GM21447 (cell line): Measurements from ENCODE around the gene LIN28B.
"Not testable (repeated sequence)": the region's sequence is repeated elsewhere in the genome, so short reads cannot be mapped to it uniquely, and the experiment has no call there.

Experiments used
- ATAC-seq: cut with Tn5 transposase; IDR thresholded peaks from one replicate; pipeline ENCODE4 v1.9.1; 2021; ENCODE audit not compliant: unreplicated experiment

LIN28B gene, protein sequence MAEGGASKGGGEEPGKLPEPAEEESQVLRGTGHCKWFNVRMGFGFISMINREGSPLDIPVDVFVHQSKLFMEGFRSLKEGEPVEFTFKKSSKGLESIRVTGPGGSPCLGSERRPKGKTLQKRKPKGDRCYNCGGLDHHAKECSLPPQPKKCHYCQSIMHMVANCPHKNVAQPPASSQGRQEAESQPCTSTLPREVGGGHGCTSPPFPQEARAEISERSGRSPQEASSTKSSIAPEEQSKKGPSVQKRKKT

GRCh38 chr6:104956731-104957294, at the start of gene LIN28B:
Gene LIN28B, plus strand, starts transcription at chr6:104957107. Its CDS starts 144 bp downstream, at chr6:104957251.
- ATAC-seq: no peak

DNA sequence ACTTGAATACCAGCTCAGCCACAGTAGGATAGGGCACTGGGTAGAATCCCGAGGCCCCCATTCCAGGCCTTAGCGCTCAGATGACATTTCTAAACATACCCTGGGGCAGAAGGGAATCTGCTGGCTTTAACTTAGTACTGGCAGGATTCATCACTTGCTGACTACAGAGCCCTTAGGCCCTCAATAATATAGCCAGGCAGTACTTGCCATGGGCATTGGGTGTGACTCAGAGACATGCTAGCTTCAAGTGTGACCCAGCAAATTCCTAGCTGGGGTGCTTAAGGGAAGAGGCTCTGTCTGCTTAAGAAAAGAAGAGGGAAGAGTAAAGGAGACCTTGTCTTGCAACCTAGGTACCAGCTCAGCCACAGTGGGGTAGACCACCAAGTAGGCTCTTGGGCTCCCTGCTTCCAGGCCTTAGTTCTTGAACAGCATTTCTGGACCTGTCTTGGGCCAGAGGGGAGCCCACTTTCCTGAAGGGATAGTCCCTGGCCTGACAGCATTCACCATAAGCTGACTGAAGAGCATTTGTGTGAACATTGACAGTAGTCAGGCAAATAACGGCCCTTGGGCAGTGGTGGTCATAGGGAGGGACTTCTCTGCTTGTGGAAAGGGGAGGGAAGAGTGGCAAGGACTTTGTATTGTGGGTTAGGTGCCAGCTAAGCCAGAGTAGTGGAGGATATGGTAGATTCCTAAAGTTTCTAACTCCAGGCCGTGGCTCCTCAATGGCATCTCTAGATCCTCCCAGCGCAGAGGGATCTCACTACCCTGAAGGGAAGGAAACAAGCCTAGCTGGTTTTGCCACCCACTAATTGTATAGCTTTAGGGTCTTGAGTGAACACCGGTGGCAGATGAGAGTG, 48.6 kb upstream of the LIN28B start:
- ATAC-seq: no peak

- ATAC-seq: no peak
These were observed 47.9 kb upstream of the LIN28B start for GRCh38 chr6:104908888-104909525.

DNA sequence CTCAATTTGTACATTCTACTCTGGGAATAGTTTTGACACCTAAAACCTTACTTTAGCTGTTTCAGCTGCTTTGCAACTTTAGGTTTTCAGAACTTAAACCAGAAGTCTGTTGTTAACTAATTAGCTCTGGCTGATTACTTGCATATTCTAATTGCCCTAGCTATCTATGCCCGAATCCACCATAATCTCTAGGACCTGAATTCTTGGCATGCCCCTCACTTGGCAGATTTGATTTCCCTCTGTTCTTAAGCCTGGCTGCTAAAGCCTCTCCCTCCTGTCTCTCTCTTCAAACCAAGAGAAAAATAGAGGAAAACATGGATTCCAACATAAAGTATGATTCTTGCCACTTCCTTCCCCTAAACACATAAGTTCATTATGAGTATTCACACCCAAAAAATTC, 35.0 kb upstream of the LIN28B start:
- no peak for ATAC-seq

- no peak for ATAC-seq
These were observed 28.8 kb upstream of the LIN28B start for GRCh38 chr6:104928141-104928540.

- ATAC-seq: no peak
These were observed 27.6 kb upstream of the LIN28B start for GRCh38 chr6:104929353-104929752.

- no peak for ATAC-seq
These were observed 26.0 kb upstream of the LIN28B start for GRCh38 chr6:104930939-104931338.

DNA sequence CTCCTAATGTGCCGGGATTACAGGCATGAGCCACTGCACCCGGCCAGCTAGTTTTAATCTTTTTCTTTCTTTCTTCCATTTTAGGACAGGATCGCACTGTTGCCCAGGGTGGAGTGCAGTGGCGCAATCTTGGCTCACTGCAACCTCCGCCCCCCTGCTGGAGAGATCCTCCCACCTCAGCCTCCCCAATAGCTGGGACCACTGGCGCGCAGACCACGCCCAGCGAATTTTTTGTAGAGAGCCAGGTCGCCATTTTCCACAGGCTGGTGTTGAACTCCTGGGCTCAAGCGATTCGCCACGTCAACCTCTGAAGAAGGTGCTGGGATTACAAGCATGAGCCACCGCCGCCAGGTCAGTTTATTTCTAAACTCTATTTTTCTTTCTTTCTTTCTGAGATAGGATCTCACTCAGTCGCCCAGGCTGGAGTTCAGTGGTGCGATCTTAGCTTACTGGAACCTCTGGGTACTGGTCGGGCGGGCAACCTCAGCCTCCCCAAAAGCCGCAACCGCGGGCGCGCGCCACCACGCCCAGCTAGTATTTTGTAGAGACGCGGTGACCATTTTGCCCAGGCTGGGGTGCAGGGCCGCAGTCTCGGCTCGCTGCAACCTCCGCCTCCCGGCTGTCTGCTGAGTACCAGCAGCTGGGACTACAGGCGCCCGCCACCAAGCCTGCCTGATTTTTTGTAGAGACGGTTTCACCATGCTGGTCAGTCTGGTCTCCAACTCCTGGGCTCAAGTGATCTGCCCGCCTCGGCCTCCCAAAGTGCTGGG, 20.0 kb upstream of the LIN28B start:
- ATAC-seq: no peak

GRCh38 chr6:104940238-104940892, 16.5 kb upstream of the LIN28B start:
- ATAC-seq: no peak

DNA sequence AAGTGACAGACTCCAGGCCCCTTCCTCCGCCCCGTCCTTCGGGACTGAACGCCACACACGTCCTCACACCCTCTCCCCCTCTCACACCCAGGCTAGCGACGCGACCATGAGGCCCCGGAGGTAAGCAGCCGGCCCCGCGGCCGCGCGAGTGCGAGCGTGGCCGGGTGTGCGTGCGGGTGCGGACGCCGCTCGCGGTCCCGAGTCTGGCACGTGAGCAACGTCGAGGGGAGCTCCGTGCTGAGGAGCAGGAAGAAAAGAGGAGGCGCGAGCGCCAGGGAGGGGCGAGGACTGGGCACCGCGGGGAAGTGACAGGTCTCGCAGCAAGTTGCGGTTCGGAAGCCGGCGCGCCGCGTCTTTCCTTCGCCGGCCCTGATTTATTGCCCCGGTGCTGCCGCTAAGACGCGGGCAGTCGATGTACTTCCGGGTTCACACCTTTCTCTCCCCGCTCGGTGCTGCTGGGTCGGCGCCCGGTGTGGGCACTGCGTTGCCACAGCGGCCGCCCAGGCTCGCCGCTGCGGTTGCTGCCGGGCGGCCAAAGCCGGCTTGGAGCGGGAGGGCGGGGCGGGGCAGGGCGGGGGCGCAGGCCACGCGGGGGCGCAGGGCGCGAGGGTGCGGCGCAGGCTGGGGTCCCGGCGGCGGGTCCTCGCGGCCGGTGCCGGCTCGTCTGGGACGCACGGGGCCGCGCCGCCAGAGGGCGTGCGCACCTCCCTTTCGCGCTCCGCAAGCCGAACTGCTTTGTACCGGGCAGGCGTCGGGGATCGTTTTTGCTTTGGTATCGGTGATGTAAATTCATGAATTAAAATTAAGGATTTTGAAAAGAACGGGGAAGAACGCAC, 15.8 kb upstream of the LIN28B start:
- peak; percentile 69 for ATAC-seq

DNA sequence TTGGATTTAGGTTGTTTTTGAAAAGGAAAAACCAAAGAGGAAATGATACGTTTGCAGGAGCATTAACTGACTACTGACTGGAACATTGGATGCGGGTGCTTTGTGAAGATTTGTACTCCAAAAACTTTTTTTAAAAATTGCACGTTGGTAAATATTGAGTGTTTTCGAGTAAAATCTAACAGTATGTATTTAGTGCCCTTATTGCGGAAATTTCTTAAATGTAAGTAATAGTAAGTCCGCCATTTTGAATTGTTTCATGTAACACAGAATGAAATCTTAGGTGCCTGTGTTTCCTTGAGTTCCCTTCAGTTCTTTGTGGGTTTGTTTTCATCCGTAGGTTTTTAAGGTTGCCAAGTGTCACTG, 15.2 kb upstream of the LIN28B start:
- ATAC-seq: no peak

GRCh38 chr6:104943781-104944180, 13.1 kb upstream of the LIN28B start:
- ATAC-seq: no peak

GRCh38 chr6:104949206-104949605, 7.7 kb upstream of the LIN28B start:
- ATAC-seq: no peak

GRCh38 chr6:104951677-104952076, 5.2 kb upstream of the LIN28B start:
- no peak for ATAC-seq

DNA sequence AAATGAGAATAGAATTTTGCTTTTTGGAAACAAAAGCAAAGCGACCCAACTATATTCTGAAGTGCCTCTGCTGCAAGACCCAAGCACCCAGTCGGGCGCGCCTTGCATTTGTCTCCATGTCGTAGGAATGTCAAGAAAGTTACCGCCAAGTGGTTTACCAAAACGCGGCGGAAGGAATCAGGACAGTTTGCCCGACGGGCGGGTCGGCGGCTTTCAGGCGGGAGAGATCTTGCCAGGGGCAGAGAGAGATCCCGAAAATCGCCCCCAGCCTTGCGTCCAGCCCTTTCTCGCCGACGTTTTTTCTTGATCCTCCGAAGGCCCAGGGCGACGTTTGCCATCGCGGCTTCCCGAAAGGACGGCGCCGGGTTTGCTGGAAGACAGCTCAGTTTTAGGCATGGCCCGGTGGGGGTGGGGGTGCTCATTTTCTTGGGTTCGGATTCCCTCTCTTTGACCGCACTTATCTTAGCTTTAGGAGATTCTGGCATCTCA, 4.0 kb upstream of the LIN28B start:
- ATAC-seq: no peak

- not testable (repeated sequence) for ATAC-seq
These were observed 3.3 kb upstream of the LIN28B start for GRCh38 chr6:104953400-104954189.

DNA sequence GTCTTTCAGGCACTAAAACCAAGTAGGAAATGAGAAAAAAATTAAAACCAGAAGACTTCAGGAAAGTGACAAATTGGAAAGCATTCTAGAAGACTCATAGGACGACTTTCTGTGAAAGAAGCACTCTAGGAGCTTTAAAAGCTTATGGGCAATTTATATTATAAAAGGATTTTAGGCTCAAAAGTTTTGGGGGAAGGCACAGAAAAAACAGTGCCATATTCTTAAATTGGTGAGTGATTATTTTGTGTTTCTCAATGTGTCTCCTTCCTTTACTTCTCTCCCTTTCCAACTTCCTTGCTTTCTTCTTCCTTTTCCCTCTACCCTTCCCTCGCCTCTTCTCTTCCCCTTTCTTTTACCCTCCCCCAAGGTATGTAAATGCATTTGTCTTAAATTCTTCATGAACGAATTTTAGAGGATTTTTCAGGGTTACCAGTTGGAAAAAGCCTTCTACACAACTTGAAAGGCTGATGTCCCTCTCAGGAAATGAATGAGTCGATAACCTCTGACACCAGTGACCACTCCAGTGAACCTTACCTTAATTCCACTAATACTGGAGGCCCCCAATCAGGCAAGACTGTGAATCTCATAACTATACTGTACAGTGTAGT, 2.6 kb upstream of the LIN28B start:
- no peak for ATAC-seq

GRCh38 chr6:104955491-104955890, 1.4 kb upstream of the LIN28B start:
- no peak for ATAC-seq
